GM12891 (cell line): ENCODE measurements around the gene TSC22D3.

Source experiments
- DNase-seq: peaks from one replicate; pipeline ENCODE4 v3.0.0; 2011; ENCODE audit warnings: low spot score; ENCODE audit not compliant: insufficient read length
- FAIRE-seq: peaks from 2 replicates; lab custom pipeline; 2011; peaks lifted over from hg19 to GRCh38; lab: Jason Lieb, UNC
- PAX5 ChIP-seq: IDR thresholded peaks from 2 replicates; pipeline ENCODE4 v1.6.1; 2011; ENCODE audit warnings: low read length, moderate library complexity, mild to moderate bottlenecking; ENCODE audit not compliant: insufficient read depth, severe bottlenecking
- POLR2A ChIP-seq: IDR thresholded peaks from 2 replicates; pipeline ENCODE4 v1.6.1; 2011; ENCODE audit warnings: low read depth, low read length, control low read depth
- POLR2AphosphoS5 ChIP-seq: IDR thresholded peaks from 2 replicates; pipeline ENCODE4 v1.6.1; 2011; ENCODE audit warnings: low read depth, low read length, control low read depth
- POU2F2 ChIP-seq: IDR thresholded peaks from 2 replicates; pipeline ENCODE4 v1.6.1; 2011; ENCODE audit warnings: low read depth, mild to moderate bottlenecking, control low read depth, low read length, moderate library complexity
- SPI1 ChIP-seq: IDR thresholded peaks from 2 replicates; pipeline ENCODE4 v1.6.1; 2011; ENCODE audit warnings: low read depth, low read length, control low read depth
- TAF1 ChIP-seq: IDR thresholded peaks from 2 replicates; pipeline ENCODE4 v1.6.1; 2011; ENCODE audit warnings: low read depth, low read length, control low read depth

Gene TSC22D3

GRCh38 chrX:107712231-107713202 is 63.1 kb downstream of the TSC22D3 start:
- FAIRE-seq = peak; percentile 54
- no peak for DNase-seq
- TF ChIP-seq TAF1 (no peak), POLR2A (0 out of 2 replicates have a peak, but pooled peaks have one; percentile 41), SPI1 (no peak), PAX5 (no peak), POU2F2 (0 out of 2 replicates have a peak, but pooled peaks have one; percentile 47), POLR2AphosphoS5 (peak; percentile 69; the same call in 1 of the 2 replicates)

DNA sequence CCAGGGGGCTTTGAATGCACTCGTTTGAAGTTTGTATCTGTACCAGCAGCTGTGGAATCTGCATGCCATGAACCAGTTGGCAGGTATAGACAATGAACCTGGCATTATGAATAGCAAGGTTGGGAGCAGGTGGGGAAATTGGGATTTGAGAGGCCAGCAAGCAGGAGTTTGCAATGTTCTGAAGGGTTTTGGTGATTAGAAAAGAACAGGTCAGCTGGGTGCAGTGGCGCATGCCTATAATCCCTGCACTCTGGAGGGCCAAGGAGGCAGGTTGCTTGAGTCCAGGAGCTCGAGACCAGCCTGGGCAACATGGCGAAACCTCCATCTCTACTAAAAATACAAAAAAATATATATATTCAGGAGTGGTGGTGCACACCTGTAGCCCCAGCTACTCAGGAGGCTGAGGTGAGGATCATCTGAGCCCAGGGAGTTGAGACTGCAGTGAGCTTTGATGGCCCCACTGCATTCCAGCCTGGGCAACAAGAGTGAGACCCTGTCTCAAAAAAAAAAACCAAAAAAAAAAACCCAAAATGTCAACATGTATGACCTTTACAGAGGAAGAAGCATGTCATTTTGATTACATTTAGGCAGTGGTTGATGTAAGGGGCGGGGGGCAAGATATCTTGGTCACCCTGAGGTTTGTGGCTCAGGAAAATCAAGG is 63.9 kb downstream of the TSC22D3 start:
- no peak for DNase-seq
- no peak for TF ChIP-seq PAX5
- no peak for TF ChIP-seq TAF1
- TF ChIP-seq SPI1 = no peak
- TF ChIP-seq POU2F2 = no peak
- TF ChIP-seq POLR2A = no peak
- TF ChIP-seq POLR2AphosphoS5 = no peak
- FAIRE-seq = no peak

DNA sequence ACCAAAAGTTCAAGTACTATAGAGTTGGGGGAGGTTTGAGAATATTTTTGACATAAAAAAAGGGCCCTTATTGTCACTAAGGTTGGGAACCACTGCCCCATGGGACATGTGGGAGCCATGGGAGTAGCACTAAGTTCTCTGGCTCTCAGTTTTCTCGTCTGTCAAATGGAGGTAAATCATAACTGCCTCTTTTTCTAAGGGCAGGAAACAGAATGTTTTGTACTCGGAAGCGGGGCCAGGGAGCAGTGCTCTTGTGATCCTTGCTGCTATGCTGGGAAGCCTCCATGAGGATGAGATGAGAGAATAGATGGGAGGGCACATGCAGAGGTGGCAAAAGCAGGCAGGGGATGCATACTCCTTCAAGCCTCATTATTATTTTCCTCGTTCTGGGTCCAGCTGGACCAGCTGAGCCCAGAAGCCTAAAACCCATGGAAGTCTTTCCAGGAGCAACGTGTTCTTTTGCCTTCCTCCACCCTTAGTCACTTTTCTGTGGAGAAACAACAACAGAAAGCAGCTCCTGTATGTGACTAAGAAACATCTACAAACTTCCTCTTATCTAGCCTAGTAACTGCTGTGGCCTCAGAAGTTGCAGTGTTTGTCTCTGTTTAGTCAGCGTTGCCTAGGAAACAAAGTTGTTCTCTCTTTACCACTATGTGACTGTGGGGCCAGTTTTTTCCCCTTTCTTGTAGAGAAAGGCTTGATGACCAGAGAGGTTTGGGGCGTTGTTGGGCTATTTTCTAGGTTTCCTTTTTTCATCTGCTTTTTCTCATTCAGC is 64.8 kb downstream of the TSC22D3 start:
- peak; percentile 97 for FAIRE-seq
- peak; percentile 30 for DNase-seq
- TF ChIP-seq TAF1 (no peak), POLR2A (0 out of 2 replicates have a peak, but pooled peaks have one; percentile 21)

GRCh38 chrX:107709266-107709806 is 66.3 kb downstream of the TSC22D3 start:
- no peak for TF ChIP-seq SPI1
- TF ChIP-seq TAF1 = no peak
- no peak for TF ChIP-seq PAX5
- TF ChIP-seq POLR2A = no peak
- TF ChIP-seq POU2F2 = no peak
- no peak for TF ChIP-seq POLR2AphosphoS5
- FAIRE-seq (no peak), DNase-seq (no peak)

DNA sequence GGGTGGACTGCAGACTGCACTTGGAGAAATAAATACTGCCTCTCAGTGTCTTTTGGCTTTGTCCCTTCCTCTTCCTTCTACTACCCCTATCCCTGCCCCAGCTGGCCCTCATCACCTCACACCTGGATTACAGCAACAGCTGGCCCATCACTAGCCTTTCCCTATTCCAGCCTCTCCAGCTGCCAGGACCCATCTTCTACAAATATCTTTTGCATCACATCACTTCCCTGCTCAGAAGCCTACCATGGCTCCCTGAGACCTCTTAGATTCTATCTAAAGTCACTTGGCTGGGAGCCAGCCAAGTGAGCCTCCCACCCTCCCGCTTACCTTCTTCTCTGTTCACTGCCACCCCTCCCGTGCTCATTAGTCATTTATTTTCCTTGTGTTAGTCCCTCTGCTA is 66.8 kb downstream of the TSC22D3 start:
- no peak for FAIRE-seq
- no peak for TF ChIP-seq POU2F2
- TF ChIP-seq PAX5 = no peak
- TF ChIP-seq POLR2AphosphoS5 = no peak
- TF ChIP-seq POLR2A = no peak
- TF ChIP-seq SPI1 = no peak
- TF ChIP-seq TAF1 = no peak
- no peak for DNase-seq

- no peak for DNase-seq
- TF ChIP-seq SPI1 (no peak), POU2F2 (no peak), PAX5 (no peak), POLR2A (no peak), TAF1 (no peak), POLR2AphosphoS5 (no peak)
- no peak for FAIRE-seq
These were observed 67.7 kb downstream of the TSC22D3 start for GRCh38 chrX:107707866-107708265.

GRCh38 chrX:107706309-107706708 is 69.3 kb downstream of the TSC22D3 start:
- FAIRE-seq (no peak), DNase-seq (no peak)
- no peak for TF ChIP-seq SPI1
- TF ChIP-seq POLR2AphosphoS5 = no peak
- no peak for TF ChIP-seq TAF1
- no peak for TF ChIP-seq POU2F2
- TF ChIP-seq PAX5 = no peak
- TF ChIP-seq POLR2A = no peak

DNA sequence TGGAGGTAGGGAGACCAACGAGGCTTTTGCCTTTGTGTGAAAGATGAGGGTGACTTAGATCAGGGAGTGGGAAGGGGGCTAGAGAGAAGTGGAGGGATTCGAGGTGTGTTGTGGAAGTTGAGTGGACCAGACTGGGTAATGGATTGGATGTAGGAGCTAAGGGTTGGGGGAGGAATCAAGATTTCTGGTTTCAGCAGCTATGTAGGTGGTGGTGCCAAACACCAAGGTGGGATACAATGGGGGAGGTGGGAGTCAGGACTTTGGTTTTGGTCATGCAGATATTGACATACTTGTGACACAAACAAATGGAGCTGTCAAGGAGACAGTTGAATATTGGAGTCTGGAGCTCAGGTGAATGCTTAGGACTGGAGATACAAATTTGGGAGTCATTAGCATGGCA is 71.0 kb downstream of the TSC22D3 start:
- FAIRE-seq = no peak
- TF ChIP-seq TAF1 (no peak), PAX5 (no peak), POU2F2 (no peak)
- no peak for DNase-seq

DNA sequence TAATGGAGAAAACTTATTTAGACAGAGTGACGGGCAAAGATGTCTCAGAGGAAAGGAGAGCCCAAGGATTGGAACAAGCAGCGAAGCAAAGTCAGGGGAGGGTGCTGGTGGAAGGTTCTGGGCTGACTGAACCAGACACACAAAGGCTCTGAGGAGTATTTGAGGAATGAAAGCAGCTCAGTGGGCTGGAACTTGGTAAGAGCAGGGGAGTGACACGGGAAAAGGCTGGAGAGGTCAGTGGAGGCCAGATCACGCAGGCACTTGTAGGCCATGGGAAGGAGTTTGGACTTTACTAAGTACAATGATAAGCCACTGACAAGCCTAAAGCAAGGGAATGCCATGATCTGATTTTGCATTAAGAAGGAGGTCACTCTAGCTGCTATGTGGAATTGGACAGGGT is 71.4 kb downstream of the TSC22D3 start:
- no peak for TF ChIP-seq POLR2A
- TF ChIP-seq PAX5 = no peak
- TF ChIP-seq TAF1 = no peak
- TF ChIP-seq SPI1 = no peak
- no peak for TF ChIP-seq POLR2AphosphoS5
- no peak for TF ChIP-seq POU2F2
- FAIRE-seq (no peak), DNase-seq (no peak)
